HG03025 (cell line): Measurements from ENCODE around the gene MAP7.
"Not testable (repeated sequence)": the region's sequence is repeated elsewhere in the genome, so short reads cannot be mapped to it uniquely, and the experiment has no call there.

Experiments
- ATAC-seq: cut with Tn5 transposase; IDR thresholded peaks from one replicate; pipeline ENCODE4 v1.9.1; 2021; ENCODE audit warnings: mild to moderate bottlenecking, moderate library complexity; ENCODE audit not compliant: unreplicated experiment, low FRiP score

MAP7 gene

GRCh38 chr6:136510299-136510698 lies 39.9 kb downstream of the MAP7 start:
- ATAC-seq: no peak

- no peak for ATAC-seq
These were observed 41.4 kb downstream of the MAP7 start for GRCh38 chr6:136508725-136509392.

- no peak for ATAC-seq
These were observed 44.0 kb downstream of the MAP7 start for GRCh38 chr6:136506124-136506799.

- ATAC-seq: no peak
These were observed 46.8 kb downstream of the MAP7 start for GRCh38 chr6:136503303-136504029.

- no peak for ATAC-seq
These were observed 47.4 kb downstream of the MAP7 start for GRCh38 chr6:136502786-136503185.

- ATAC-seq: no peak
These were observed 48.7 kb downstream of the MAP7 start for GRCh38 chr6:136501514-136501913.

GRCh38 chr6:136501096-136501495 lies 49.1 kb downstream of the MAP7 start:
- ATAC-seq: no peak

GRCh38 chr6:136500414-136500813 lies 49.8 kb downstream of the MAP7 start:
- no peak for ATAC-seq

- ATAC-seq: no peak
These were observed 50.9 kb downstream of the MAP7 start for GRCh38 chr6:136499370-136499769.

GRCh38 chr6:136496449-136496848 lies 53.8 kb downstream of the MAP7 start:
- ATAC-seq: not testable (repeated sequence)

GRCh38 chr6:136494710-136495109 lies 55.5 kb downstream of the MAP7 start:
- no peak for ATAC-seq

- ATAC-seq: no peak
These were observed 56.2 kb downstream of the MAP7 start for GRCh38 chr6:136494059-136494458.

GRCh38 chr6:136492409-136492808 lies 57.8 kb downstream of the MAP7 start:
- ATAC-seq: no peak

GRCh38 chr6:136491754-136492153 lies 58.5 kb downstream of the MAP7 start:
- ATAC-seq: no peak

- ATAC-seq: no peak
These were observed 59.0 kb downstream of the MAP7 start for GRCh38 chr6:136491251-136491650.

- not testable (repeated sequence) for ATAC-seq
These were observed 60.6 kb downstream of the MAP7 start for GRCh38 chr6:136489689-136490033.

GRCh38 chr6:136487759-136488425 lies 62.3 kb downstream of the MAP7 start:
- ATAC-seq: no peak

- ATAC-seq: no peak
These were observed 63.9 kb downstream of the MAP7 start for GRCh38 chr6:136486357-136486756.

GRCh38 chr6:136483906-136484305 lies 66.3 kb downstream of the MAP7 start:
- no peak for ATAC-seq

GRCh38 chr6:136483005-136483404 lies 67.2 kb downstream of the MAP7 start:
- ATAC-seq: not testable (repeated sequence)

- no peak for ATAC-seq
These were observed 72.7 kb downstream of the MAP7 start for GRCh38 chr6:136477548-136477947.
